B cell (primary cell): ENCODE results near the gene BRD3. TPM values are rescaled to one million over a fixed set of nuclear protein-coding genes. Genes with fewer than 3 reads are reported as not detected.

Experiments used
- ATAC-seq: fragments of 200-7000 bp; cut with Tn5 transposase; one replicate; pipeline ENCODE4 v1.10.0; 2021; ENCODE audit warnings: low read depth, mild to moderate bottlenecking, moderate number of reproducible peaks, moderate library complexity
- CTCF ChIA-PET: fragments of 350-600 bp; sonication (Branson Sonifier 250); formaldehyde crosslinking; loops from one replicate; lab custom pipeline; 2021; ENCODE audit warnings: antibody characterized with exemption, inconsistent platforms; lab: Charles Lee
- POLR2A ChIA-PET: fragments of 350-600 bp; sonication (Branson Sonifier 250); formaldehyde crosslinking; loops from one replicate; lab custom pipeline; 2021; ENCODE audit warnings: antibody characterized with exemption; lab: Charles Lee
- DNase-seq: peaks from one replicate; pipeline ENCODE4 v3.0.0; 2013
- H2AFZ ChIP-seq: 2 replicates; pipeline ENCODE4 v1.6.1; 2012; ENCODE audit warnings: mild to moderate bottlenecking, low read depth, low read length; ENCODE audit not compliant: insufficient read depth, poor library complexity, severe bottlenecking
- H3K27ac ChIP-seq, 2 donors: 1 replicate in 1 of 2; 2 replicates in 1 of 2; pipeline ENCODE4 v1.5.1; 2012 to 2013; ENCODE audit warnings: low read length in 2 of 2, mild to moderate bottlenecking in 2 of 2, moderate library complexity in 1 of 2
- H3K27me3 ChIP-seq, 4 experiments: fragments of 200-600 bp in 1 of 4; sonication (generic) in 1 of 4; replicated peaks in 1 of 4; 1 replicate in 2 of 4; 2 replicates in 2 of 4; pipeline versions ENCODE4 v1.6.1 to v1.7.0; 2013 to 2016; ENCODE audit warnings: low read length in 3 of 4, mild to moderate bottlenecking in 2 of 4, mixed read lengths in 1 of 4, moderate library complexity in 1 of 4; ENCODE audit not compliant: insufficient read depth in 4 of 4, control insufficient read depth in 3 of 4; ENCODE audit errors: control extremely low read depth in 1 of 4
- H3K36me3 ChIP-seq, 2 experiments: replicated peaks in 1 of 2; 1 replicate in 1 of 2; 2 replicates in 1 of 2; pipeline versions ENCODE4 v1.6.1 to v1.7.1; 2013; ENCODE audit warnings: low read length in 1 of 2; ENCODE audit not compliant: insufficient read depth in 2 of 2, control insufficient read depth in 1 of 2; ENCODE audit errors: control extremely low read depth in 1 of 2, extremely low read depth in 1 of 2
- H3K4me1 ChIP-seq, 2 donors: fragments of 200-600 bp in 1 of 2; sonication (generic) in 1 of 2; 1 replicate in 1 of 2; 2 replicates in 1 of 2; pipeline versions ENCODE4 v1.5.1 to v1.6.1; 2013 to 2017; ENCODE audit warnings: low read length in 2 of 2; ENCODE audit not compliant: control insufficient read depth in 2 of 2, insufficient read depth in 2 of 2
- H3K4me2 ChIP-seq: replicated peaks from 2 replicates; pipeline ENCODE3; 2012; ENCODE audit warnings: mild to moderate bottlenecking, low read depth, low read length; ENCODE audit not compliant: poor library complexity, severe bottlenecking
- H3K4me3 ChIP-seq, 5 experiments: fragments of 200-600 bp in 1 of 5; sonication (generic) in 1 of 5; 1 replicate in 3 of 5; 2 replicates in 2 of 5; pipeline versions ENCODE4 v1.5.1 to v1.7.0; 2011 to 2016; ENCODE audit warnings: low read length in 4 of 5, mild to moderate bottlenecking in 4 of 5, low read depth in 2 of 5, control low read depth in 1 of 5, moderate library complexity in 1 of 5; ENCODE audit not compliant: insufficient read depth in 1 of 5; ENCODE audit errors: control extremely low read depth in 1 of 5, extremely low read depth in 1 of 5
- H3K79me2 ChIP-seq: fragments of 200-600 bp; sonication (generic); one replicate; pipeline ENCODE4 v1.6.0; 2016; ENCODE audit warnings: low read length; ENCODE audit not compliant: control insufficient read depth, insufficient read depth
- H3K9ac ChIP-seq: fragments of 200-600 bp; sonication (generic); 2 replicates; pipeline ENCODE4 v1.6.1; 2017; ENCODE audit warnings: mild to moderate bottlenecking, low read length, moderate library complexity
- H3K9me3 ChIP-seq, 3 donors: one replicate each; pipeline versions ENCODE4 v1.6.1 to v1.7.1; 2013; ENCODE audit warnings: low read length in 2 of 3; ENCODE audit not compliant: control insufficient read depth in 2 of 3, insufficient read depth in 1 of 3; ENCODE audit errors: control extremely low read depth in 1 of 3
- H4K20me1 ChIP-seq: 2 replicates; pipeline ENCODE4 v1.6.0; 2012; ENCODE audit warnings: mild to moderate bottlenecking, low read length; ENCODE audit not compliant: insufficient read depth, control insufficient read depth, poor library complexity, severe bottlenecking
- H3K27ac Mint-ChIP-seq: one replicate; pipeline ENCODE4 v1.8.0; 2021; ENCODE audit warnings: mixed read lengths
- H3K27me3 Mint-ChIP-seq: one replicate; pipeline ENCODE4 v1.8.0; 2021; ENCODE audit warnings: mixed read lengths
- H3K4me1 Mint-ChIP-seq: one replicate; pipeline ENCODE4 v1.8.0; 2021; ENCODE audit warnings: mixed read lengths
- H3K4me3 Mint-ChIP-seq: one replicate; pipeline ENCODE4 v1.8.0; 2021; ENCODE audit warnings: mixed read lengths
- H3K9me3 Mint-ChIP-seq: one replicate; pipeline ENCODE4 v1.8.0; 2022; ENCODE audit warnings: mixed read lengths; ENCODE audit not compliant: insufficient read depth
- CTCF ChIP-seq: fragments of 200-600 bp; IDR thresholded peaks from one replicate; pipeline ENCODE4 v1.8.0; 2022; ENCODE audit warnings: antibody characterized with exemption, mild to moderate bottlenecking
- EZH2 ChIP-seq: IDR thresholded peaks from 2 replicates; pipeline ENCODE4 v1.6.1; 2012; ENCODE audit warnings: borderline replicate concordance, low read depth, mild to moderate bottlenecking, moderate library complexity, low read length; ENCODE audit not compliant: insufficient read depth, poor library complexity, severe bottlenecking
- WGBS: methylation state at CpG from one replicate; pipeline ENCODE4 v1.1.5; 2013; ENCODE audit warnings: missing lambda C conversion rate; ENCODE audit not compliant: insufficient coverage; 5-methylcytosine and 5-hydroxymethylcytosine counted together
- intact Hi-C: fragments of 100-400 bp; cut with micrococcal nuclease; formaldehyde crosslinking; loops from one replicate; pipeline ENCODE4 v1.10.0; 2022
- polyA plus RNA-seq: library from polyadenylated mRNA; depleted of rRNA; stranded (reverse); fragments of >200 nt; gene quantifications from 2 replicates; pipeline ENCODE4 v1.2.3, GENCODE V29; 2012
- total RNA-seq, 2 donors: library from RNA; stranded (reverse); fragments of 120-200 nt in 1 of 2; gene quantifications; 1 replicate in 1 of 2; 2 replicates in 1 of 2; pipeline versions ENCODE4 v1.2.3 to v1.2.4, GENCODE V29; 2013 to 2022

The BRD3 gene
- total and polyA plus RNA-seq, 2 donors (not counting 1 experiment from before 2014, with no cell fraction given), result 8.9 to 38.0 TPM

GRCh38 chr9:134044944-134045343 lies 22.9 kb downstream of the BRD3 start:
- WGBS, result 97% methylated on average over 12 of the region's 12 CpGs
- Histone ChIP-seq H4K20me1 (peaks cover 32% of the 10 kb centered on the region), H3K9ac (no peak overlapping the region), H3K4me1 (no peaks in the 10 kb centered on the region), H3K27ac (no peak overlapping the region), H2AFZ (no peak overlapping the region), H3K79me2 (peaks cover under 1% of the 10 kb centered on the region), H3K9me3 (peaks cover 0 to under 1% (median 0%) of the 10 kb centered on the region in 3 donors), H3K4me2 (no peak overlapping the region), H3K36me3 (peaks cover 0 to 74% of the 10 kb centered on the region in 2 experiments), H3K27me3 (no peaks in the 10 kb centered on the region), H3K4me3 (no peak overlapping the region)
- ATAC-seq (no peak), DNase-seq (no peak)
- Mint-ChIP-seq H3K4me3 (no peak overlapping the region), H3K9me3 (no peaks in the 10 kb centered on the region), H3K27me3 (no peaks in the 10 kb centered on the region), H3K4me1 (no peaks in the 10 kb centered on the region), H3K27ac (no peak overlapping the region)
- ChIA-PET POLR2A (no interaction called here), CTCF (no interaction called here)
- TF ChIP-seq CTCF (no peak), EZH2 (no peak)
- intact Hi-C loops, result no loop called here

- no peak overlapping the region for H3K9ac ChIP-seq
- H3K27me3 ChIP-seq, result no peaks in the 10 kb centered on the region
- no peak overlapping the region for H3K4me3 Mint-ChIP-seq
- H3K27ac ChIP-seq, result no peak overlapping the region
- H3K4me1 ChIP-seq, result no peaks in the 10 kb centered on the region
- no peak overlapping the region for H3K27ac Mint-ChIP-seq
- H3K27me3 Mint-ChIP-seq, result no peaks in the 10 kb centered on the region
- POLR2A ChIA-PET, result no interaction called here
- 96% methylated on average over 11 of the region's 11 CpGs for WGBS
- no peak overlapping the region for H3K4me2 ChIP-seq
- ATAC-seq (no peak), DNase-seq (no peak)
- peaks cover 0 to 74% of the 10 kb centered on the region in 2 experiments for H3K36me3 ChIP-seq
- no peaks in the 10 kb centered on the region for H3K4me1 Mint-ChIP-seq
- no peaks in the 10 kb centered on the region for H3K79me2 ChIP-seq
- H3K4me3 ChIP-seq, result no peak overlapping the region
- H3K9me3 Mint-ChIP-seq, result no peaks in the 10 kb centered on the region
- CTCF ChIA-PET, result no interaction called here
- H4K20me1 ChIP-seq, result peaks cover 18% of the 10 kb centered on the region
- intact Hi-C loops, result no loop called here
- TF ChIP-seq CTCF, result no peak
- TF ChIP-seq EZH2, result no peak
- peaks cover 0 to 12% (median under 1%) of the 10 kb centered on the region in 3 donors for H3K9me3 ChIP-seq
- no peak overlapping the region for H2AFZ ChIP-seq
Measured at GRCh38 chr9:134043531-134043988, 24.3 kb downstream of the BRD3 start.
